ENCODE measurements around the gene RNF213.

GRCh38 chr17:80365983-80366382, 105.3 kb downstream of the RNF213 start:
- TF ChIP-seq CTCF (IDR thresholded peaks at IDR 0.05): no peak
- TF ChIP-seq POLR2A (IDR thresholded peaks at IDR 0.05): no peak
- no peak for TF ChIP-seq POLR2AphosphoS5 (IDR thresholded peaks at IDR 0.05)
